ENCODE data around the gene PHOX2A.

DNA sequence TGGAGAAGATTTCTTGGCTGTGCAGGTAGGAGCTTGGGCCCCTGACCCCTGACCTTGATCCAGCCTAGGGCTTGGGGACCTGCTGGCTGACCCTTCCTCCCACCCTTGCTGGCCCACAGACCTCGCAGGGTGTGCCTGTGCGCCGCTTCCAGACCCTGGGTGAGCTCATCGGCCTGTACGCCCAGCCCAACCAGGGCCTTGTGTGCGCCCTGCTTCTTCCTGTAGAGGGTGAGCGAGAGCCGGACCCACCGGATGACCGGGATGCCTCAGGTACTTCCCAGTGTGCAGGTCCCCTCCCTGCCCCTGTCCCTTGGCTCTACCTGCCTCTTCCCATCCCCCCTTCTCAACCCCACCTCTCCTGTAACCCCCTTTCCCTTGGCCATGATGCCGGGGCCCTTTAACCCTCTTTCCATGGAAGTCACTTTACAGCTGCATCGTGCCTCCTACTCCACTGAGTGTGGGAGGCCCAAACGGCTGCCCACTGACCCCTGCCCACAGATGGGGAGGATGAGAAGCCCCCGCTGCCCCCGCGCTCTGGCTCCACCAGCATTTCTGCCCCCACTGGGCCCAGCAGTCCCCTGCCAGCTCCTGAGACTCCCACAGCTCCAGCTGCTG lies 15.6 kb downstream of the PHOX2A start:
- no peak for TF ChIP-seq FOXP4 (CRISPR knock-in tag; IDR thresholded peaks at IDR 0.05)
- TF ChIP-seq PREB (CRISPR knock-in tag; IDR thresholded peaks at IDR 0.05; ENCODE audit: borderline replicate concordance) = no peak
- TF ChIP-seq ETV6 (CRISPR knock-in tag; IDR thresholded peaks at IDR 0.05) = no peak
- TF ChIP-seq, protein P1, sequence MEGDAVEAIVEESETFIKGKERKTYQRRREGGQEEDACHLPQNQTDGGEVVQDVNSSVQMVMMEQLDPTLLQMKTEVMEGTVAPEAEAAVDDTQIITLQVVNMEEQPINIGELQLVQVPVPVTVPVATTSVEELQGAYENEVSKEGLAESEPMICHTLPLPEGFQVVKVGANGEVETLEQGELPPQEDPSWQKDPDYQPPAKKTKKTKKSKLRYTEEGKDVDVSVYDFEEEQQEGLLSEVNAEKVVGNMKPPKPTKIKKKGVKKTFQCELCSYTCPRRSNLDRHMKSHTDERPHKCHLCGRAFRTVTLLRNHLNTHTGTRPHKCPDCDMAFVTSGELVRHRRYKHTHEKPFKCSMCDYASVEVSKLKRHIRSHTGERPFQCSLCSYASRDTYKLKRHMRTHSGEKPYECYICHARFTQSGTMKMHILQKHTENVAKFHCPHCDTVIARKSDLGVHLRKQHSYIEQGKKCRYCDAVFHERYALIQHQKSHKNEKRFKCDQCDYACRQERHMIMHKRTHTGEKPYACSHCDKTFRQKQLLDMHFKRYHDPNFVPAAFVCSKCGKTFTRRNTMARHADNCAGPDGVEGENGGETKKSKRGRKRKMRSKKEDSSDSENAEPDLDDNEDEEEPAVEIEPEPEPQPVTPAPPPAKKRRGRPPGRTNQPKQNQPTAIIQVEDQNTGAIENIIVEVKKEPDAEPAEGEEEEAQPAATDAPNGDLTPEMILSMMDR (IDR thresholded peaks at IDR 0.05) = no peak
- no peak for TF ChIP-seq ZNF423 (CRISPR knock-in tag; IDR thresholded peaks at IDR 0.05)

Measured in WTC11 (cell line).